PFSK-1 (cell line): Measurements from ENCODE around the gene S100A3.

Experiments
- FOXP2 ChIP-seq: optimal IDR thresholded peaks from 2 replicates; pipeline ENCODE3; 2011; ENCODE audit warnings: borderline replicate concordance, control low read depth, inconsistent platforms; ENCODE audit not compliant: insufficient read depth; ENCODE audit errors: extremely low read length, extremely low read depth
- POLR2AphosphoS5 ChIP-seq: IDR thresholded peaks from 2 replicates; pipeline ENCODE4 v1.6.1; 2012; ENCODE audit warnings: low read depth, mild to moderate bottlenecking, control low read depth, low read length, moderate library complexity
- SIN3A ChIP-seq: IDR thresholded peaks from 2 replicates; pipeline ENCODE4 v1.6.1; 2012; ENCODE audit warnings: mild to moderate bottlenecking, low read length, moderate library complexity, borderline replicate concordance; ENCODE audit not compliant: insufficient read depth
- TAF1 ChIP-seq: IDR thresholded peaks from 2 replicates; pipeline ENCODE4 v1.6.1; 2012; ENCODE audit warnings: low read length, control low read depth, borderline replicate concordance; ENCODE audit not compliant: insufficient read depth
- TF ChIP-seq, protein P1 (sequence below), 2 experiments: IDR thresholded peaks; 2 replicates each; pipeline versions ENCODE4 v1.6.1 to v1.8.0; 2011 to 2012; ENCODE audit warnings: low read depth in 2 of 2, low read length in 2 of 2, control low read depth in 1 of 2, inconsistent platforms in 1 of 2, mild to moderate bottlenecking in 1 of 2, moderate library complexity in 1 of 2; ENCODE audit not compliant: insufficient read depth in 1 of 2

Gene S100A3

GRCh38 chr1:153515504-153516394, 33.3 kb downstream of the S100A3 start:
- TF ChIP-seq FOXP2 (no peak), TAF1 (no peak), SIN3A (no peak), POLR2AphosphoS5 (no peak)
- TF ChIP-seq, protein P1, sequence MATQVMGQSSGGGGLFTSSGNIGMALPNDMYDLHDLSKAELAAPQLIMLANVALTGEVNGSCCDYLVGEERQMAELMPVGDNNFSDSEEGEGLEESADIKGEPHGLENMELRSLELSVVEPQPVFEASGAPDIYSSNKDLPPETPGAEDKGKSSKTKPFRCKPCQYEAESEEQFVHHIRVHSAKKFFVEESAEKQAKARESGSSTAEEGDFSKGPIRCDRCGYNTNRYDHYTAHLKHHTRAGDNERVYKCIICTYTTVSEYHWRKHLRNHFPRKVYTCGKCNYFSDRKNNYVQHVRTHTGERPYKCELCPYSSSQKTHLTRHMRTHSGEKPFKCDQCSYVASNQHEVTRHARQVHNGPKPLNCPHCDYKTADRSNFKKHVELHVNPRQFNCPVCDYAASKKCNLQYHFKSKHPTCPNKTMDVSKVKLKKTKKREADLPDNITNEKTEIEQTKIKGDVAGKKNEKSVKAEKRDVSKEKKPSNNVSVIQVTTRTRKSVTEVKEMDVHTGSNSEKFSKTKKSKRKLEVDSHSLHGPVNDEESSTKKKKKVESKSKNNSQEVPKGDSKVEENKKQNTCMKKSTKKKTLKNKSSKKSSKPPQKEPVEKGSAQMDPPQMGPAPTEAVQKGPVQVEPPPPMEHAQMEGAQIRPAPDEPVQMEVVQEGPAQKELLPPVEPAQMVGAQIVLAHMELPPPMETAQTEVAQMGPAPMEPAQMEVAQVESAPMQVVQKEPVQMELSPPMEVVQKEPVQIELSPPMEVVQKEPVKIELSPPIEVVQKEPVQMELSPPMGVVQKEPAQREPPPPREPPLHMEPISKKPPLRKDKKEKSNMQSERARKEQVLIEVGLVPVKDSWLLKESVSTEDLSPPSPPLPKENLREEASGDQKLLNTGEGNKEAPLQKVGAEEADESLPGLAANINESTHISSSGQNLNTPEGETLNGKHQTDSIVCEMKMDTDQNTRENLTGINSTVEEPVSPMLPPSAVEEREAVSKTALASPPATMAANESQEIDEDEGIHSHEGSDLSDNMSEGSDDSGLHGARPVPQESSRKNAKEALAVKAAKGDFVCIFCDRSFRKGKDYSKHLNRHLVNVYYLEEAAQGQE (IDR thresholded peaks at IDR 0.05; ENCODE audit: insufficient read depth in 1 of 2, low read depth in 2 of 2, low read length in 2 of 2) = no peak

GRCh38 chr1:153513666-153514065, 35.4 kb downstream of the S100A3 start:
- TF ChIP-seq, protein P1 (IDR thresholded peaks at IDR 0.05; ENCODE audit: insufficient read depth in 1 of 2, low read depth in 2 of 2, low read length in 2 of 2) = no peak
- TF ChIP-seq SIN3A (no peak), POLR2AphosphoS5 (no peak), FOXP2 (no peak), TAF1 (no peak)

DNA sequence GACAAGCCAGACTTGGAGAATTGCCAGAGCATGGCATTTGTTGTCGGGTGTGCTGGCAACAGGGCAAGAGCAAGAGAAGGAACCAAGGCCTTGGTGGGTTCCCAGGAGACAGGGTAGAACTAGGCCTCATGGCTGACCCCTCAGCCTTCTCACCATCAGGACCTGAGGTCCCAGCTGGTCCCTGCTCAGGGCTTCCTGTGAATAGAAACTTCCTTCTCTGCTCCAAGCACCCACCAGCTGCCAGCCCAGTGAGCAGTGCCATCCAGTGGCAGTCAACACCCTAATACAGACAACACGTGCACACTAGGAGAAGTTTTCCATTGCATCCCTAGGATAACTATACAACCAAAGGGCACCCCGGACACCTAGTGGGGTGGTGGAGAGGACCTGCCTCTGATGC, 36.0 kb downstream of the S100A3 start:
- no peak for TF ChIP-seq SIN3A
- TF ChIP-seq POLR2AphosphoS5 = no peak
- no peak for TF ChIP-seq TAF1
- TF ChIP-seq, protein P1 (IDR thresholded peaks at IDR 0.05; ENCODE audit: insufficient read depth in 1 of 2, low read depth in 2 of 2, low read length in 2 of 2) = no peak
- TF ChIP-seq FOXP2 = no peak

DNA sequence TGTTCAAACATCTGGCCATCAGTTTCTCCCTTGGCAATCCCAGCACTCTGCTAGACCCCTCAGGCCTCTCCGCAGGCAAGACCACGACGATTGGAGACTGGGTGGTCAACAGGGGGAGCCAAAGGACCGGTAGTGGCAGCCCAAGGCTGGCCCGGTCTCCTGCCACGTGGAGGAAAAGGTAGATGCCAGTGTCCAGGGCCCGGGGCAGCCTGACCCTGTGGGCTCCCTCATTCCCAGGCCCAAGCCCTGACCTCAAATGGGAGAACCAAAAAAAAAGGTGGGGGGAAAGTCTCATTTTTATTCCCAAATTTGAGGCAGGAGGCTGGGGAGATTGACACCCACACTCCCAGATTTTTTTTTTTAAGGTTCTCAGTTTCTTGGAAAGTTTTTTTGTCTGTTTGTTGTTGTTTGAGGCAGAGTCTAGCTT, 38.1 kb downstream of the S100A3 start:
- TF ChIP-seq TAF1 (no peak), FOXP2 (peak; percentile 37), SIN3A (no peak)
- TF ChIP-seq, protein P1 (IDR thresholded peaks at IDR 0.05; ENCODE audit: insufficient read depth in 1 of 2, low read depth in 2 of 2, low read length in 2 of 2) = no peak
